ENCODE results near the gene ABR.

The ABR gene

GRCh38 chr17:1018547-1018946 lies 161.2 kb downstream of the ABR start:
- Histone ChIP-seq H3K36me3 (replicated peaks; ENCODE audit: low read depth, low read length) (no peaks in the 10 kb centered on the region), H3K79me2 (ENCODE audit: low read length) (no peaks in the 10 kb centered on the region), H4K20me1 (ENCODE audit: insufficient read depth, low read length) (no peaks in the 10 kb centered on the region), H2AFZ (ENCODE audit: low read depth, low read length) (no peak overlapping the region), H3K4me2 (ENCODE audit: low read length) (no peak overlapping the region), H3K9me3 (ENCODE audit: insufficient read depth, low read length) (no peaks in the 10 kb centered on the region), H3K27ac (ENCODE audit: low read length) (no peak overlapping the region), H3K4me3 (ENCODE audit: low read length) (no peak overlapping the region), H3K9ac (ENCODE audit: low read length) (no peak overlapping the region), H3K4me1 (ENCODE audit: low read length) (no peaks in the 10 kb centered on the region), H3K27me3 (ENCODE audit: low read depth, low read length) (no peaks in the 10 kb centered on the region)
- TF ChIP-seq EZH2phosphoT487 (IDR thresholded peaks at IDR 0.05; ENCODE audit: low read depth) (no peak), CTCF (IDR thresholded peaks at IDR 0.05; ENCODE audit: low read depth, low read length) (no peak)

GRCh38 chr17:1013729-1014090 lies 166.1 kb downstream of the ABR start:
- no peak overlapping the region for H3K4me2 ChIP-seq (ENCODE audit: low read length)
- no peaks in the 10 kb centered on the region for H3K4me1 ChIP-seq (ENCODE audit: low read length)
- no peak overlapping the region for H3K27ac ChIP-seq (ENCODE audit: low read length)
- no peaks in the 10 kb centered on the region for H4K20me1 ChIP-seq (ENCODE audit: insufficient read depth, low read length)
- H3K9me3 ChIP-seq (ENCODE audit: insufficient read depth, low read length) = no peaks in the 10 kb centered on the region
- H3K79me2 ChIP-seq (ENCODE audit: low read length) = no peaks in the 10 kb centered on the region
- H3K4me3 ChIP-seq (ENCODE audit: low read length) = no peak overlapping the region
- TF ChIP-seq EZH2phosphoT487 (IDR thresholded peaks at IDR 0.05; ENCODE audit: low read depth) (no peak), CTCF (IDR thresholded peaks at IDR 0.05; ENCODE audit: low read depth, low read length) (no peak)
- H2AFZ ChIP-seq (ENCODE audit: low read depth, low read length) = no peak overlapping the region
- H3K36me3 ChIP-seq (replicated peaks; ENCODE audit: low read depth, low read length) = no peaks in the 10 kb centered on the region
- no peak overlapping the region for H3K9ac ChIP-seq (ENCODE audit: low read length)
- H3K27me3 ChIP-seq (ENCODE audit: low read depth, low read length) = no peaks in the 10 kb centered on the region

- Histone ChIP-seq H3K9me3 (ENCODE audit: insufficient read depth, low read length) (no peaks in the 10 kb centered on the region), H3K27me3 (ENCODE audit: low read depth, low read length) (no peaks in the 10 kb centered on the region), H2AFZ (ENCODE audit: low read depth, low read length) (no peak overlapping the region), H3K79me2 (ENCODE audit: low read length) (no peaks in the 10 kb centered on the region), H3K27ac (ENCODE audit: low read length) (no peak overlapping the region), H3K4me3 (ENCODE audit: low read length) (no peak overlapping the region), H3K4me1 (ENCODE audit: low read length) (no peaks in the 10 kb centered on the region), H3K4me2 (ENCODE audit: low read length) (no peak overlapping the region), H3K36me3 (replicated peaks; ENCODE audit: low read depth, low read length) (no peaks in the 10 kb centered on the region), H3K9ac (ENCODE audit: low read length) (no peak overlapping the region), H4K20me1 (ENCODE audit: insufficient read depth, low read length) (no peaks in the 10 kb centered on the region)
- TF ChIP-seq EZH2phosphoT487 (IDR thresholded peaks at IDR 0.05; ENCODE audit: low read depth) (no peak), CTCF (IDR thresholded peaks at IDR 0.05; ENCODE audit: low read depth, low read length) (no peak)
Measured at GRCh38 chr17:1012823-1013728, 166.7 kb downstream of the ABR start.

- Histone ChIP-seq H3K27me3 (ENCODE audit: low read depth, low read length) (no peaks in the 10 kb centered on the region), H3K27ac (ENCODE audit: low read length) (no peak overlapping the region), H3K4me2 (ENCODE audit: low read length) (no peak overlapping the region), H2AFZ (ENCODE audit: low read depth, low read length) (no peak overlapping the region), H3K4me3 (ENCODE audit: low read length) (no peak overlapping the region), H3K36me3 (replicated peaks; ENCODE audit: low read depth, low read length) (no peaks in the 10 kb centered on the region), H3K9ac (ENCODE audit: low read length) (no peak overlapping the region), H3K9me3 (ENCODE audit: insufficient read depth, low read length) (no peaks in the 10 kb centered on the region), H3K4me1 (ENCODE audit: low read length) (no peaks in the 10 kb centered on the region), H3K79me2 (ENCODE audit: low read length) (no peaks in the 10 kb centered on the region), H4K20me1 (ENCODE audit: insufficient read depth, low read length) (no peaks in the 10 kb centered on the region)
- TF ChIP-seq CTCF (IDR thresholded peaks at IDR 0.05; ENCODE audit: low read depth, low read length) (no peak), EZH2phosphoT487 (IDR thresholded peaks at IDR 0.05; ENCODE audit: low read depth) (no peak)
Measured at GRCh38 chr17:1011760-1012735, 167.7 kb downstream of the ABR start.

Measured in OCI-LY3 (cell line).